HS-27A (cell line): ENCODE measurements around the gene SKIC3.
A peak's percentile ranks its signal among the peaks of the same experiment; 100 is the strongest.

Experiments
- DNase-seq: peaks from one replicate; pipeline ENCODE4 v3.0.0-alpha.2; 2012; ENCODE audit warnings: low read depth, missing footprints

SKIC3 gene

DNA sequence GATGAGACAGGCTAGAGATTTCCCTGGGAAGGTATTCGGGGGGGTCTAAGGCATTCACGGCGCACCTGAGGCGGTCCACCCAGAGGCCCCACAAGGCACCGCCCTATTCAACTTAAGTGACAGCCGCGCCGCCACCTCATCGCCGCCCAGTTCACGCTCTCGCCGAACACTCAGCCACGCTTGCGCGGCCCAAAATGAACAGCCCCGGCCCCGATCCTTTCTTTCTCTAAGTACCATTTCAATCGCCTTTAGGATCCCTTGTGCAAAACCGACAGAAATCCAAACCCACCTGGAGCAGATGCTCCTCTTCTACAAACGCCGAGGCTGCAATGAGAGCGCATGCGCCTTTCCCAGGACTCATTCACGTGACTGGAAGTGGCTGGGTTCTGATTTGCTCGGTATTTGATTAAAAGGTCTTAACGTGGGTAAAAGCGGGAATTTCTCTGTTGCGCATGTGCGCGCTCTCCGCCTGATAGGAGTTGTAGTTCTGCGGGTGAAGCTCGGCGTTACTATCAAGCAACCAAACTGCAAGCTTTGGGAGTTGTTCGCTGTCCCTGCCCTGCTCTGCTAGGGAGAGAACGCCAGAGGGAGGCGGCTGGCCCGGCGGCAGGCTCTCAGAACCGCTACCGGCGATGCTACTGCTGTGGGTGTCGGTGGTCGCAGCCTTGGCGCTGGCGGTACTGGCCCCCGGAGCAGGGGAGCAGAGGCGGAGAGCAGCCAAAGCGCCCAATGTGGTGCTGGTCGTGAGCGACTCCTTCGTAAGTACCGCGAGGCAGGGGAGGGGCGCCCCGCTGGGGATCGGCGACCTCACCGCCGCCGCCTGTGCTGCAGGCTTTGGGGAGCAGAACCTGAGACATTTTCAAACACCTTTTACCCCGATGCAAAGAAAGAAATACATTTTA lies at the start of gene SKIC3, which contains the start of gene ARSK:
Gene SKIC3 (minus strand): TSS at position 331 of the 902 bp plus-strand sequence. CDS start 7,827 bp downstream, outside the sequence.
Gene ARSK (plus strand): TSS at position 455 of the 902 bp plus-strand sequence. CDS start 178 bp downstream, at position 633.
- peak; percentile 90 for DNase-seq

DNA sequence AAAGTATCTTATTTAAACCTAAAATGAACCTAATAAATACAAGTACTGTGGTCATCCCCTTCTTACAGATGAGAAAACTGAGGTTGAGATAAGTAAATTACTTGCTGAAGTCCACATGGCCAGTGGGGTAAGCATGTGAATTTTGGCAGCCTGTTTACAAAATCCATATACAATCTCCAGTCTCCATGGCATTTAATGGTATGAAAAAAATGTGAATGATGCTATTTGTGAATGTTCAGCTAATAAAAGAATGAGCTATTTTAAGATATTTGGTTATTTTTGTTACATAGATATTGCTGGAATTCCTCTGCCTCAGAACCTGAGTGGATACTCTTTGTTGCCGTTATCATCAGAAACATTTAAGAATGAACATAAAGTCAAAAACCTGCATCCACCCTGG lies 45.8 kb upstream of the SKIC3 start:
- DNase-seq: no peak

DNA sequence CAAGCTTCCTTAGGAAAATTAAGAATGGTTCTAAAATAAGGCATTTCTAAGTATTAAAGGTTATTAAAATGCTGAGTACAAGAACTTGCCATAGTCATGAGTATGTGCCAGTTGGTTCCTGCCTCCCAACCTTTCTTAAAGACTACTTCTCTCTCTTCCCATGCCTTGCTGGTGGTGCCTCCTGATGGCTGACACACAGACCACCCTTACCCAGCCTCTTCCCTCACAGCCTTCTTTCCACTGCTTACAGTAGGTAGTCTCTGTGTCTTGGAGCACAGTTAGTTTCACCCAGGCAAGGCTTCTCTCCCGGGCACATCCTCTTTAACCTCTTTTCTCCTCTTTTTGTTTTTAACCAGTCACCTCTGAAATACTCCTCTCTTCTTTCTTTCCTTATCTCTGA lies 44.5 kb upstream of the SKIC3 start:
- DNase-seq: no peak

DNA sequence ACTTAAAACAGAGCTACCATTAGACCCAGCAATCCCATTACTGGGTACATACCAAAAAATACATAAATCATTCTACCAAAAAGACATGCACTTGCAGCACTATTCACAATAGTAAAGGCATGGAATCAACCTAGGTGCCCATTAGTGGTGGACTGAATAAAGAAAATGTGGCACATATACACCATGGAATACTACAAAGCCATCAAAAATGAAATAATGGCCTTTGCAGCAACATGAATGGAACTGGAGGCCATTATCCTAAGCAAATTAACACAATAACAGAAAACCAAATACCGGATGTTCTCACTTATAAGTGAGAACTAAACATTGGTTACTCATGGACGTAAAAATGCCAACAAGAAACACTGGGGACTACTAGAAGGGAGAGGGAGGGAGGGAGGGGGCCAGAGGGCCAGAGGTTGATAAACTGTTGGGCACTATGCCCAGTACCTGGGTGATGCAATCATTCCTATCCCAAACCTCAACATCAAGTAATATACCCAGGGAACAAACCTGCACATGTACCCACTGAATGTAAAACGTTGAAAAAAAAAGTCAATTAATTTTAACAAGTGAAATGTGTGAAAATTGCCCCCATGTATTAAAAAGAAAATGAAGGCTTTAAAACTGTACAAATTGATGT lies 40.6 kb upstream of the SKIC3 start:
- DNase-seq: no peak

DNA sequence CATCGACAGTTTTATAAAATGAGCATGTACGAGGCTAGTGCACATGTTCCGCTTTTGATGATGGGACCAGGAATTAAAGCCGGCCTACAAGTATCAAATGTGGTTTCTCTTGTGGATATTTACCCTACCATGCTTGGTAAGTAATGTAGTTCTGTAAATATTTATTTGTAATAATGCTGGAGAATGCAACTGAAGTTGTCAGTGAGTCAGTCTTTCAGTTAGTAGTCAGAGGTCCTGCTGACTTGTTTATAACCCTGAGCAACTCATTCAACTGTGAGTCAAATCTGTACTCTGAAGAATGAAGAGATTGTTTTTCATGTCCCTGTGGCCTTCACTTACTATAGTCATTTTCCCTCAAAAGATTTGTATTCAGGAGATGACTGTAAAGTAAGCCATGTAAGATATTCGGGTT lies 36.7 kb upstream of the SKIC3 start:
- peak; percentile 2 for DNase-seq

DNA sequence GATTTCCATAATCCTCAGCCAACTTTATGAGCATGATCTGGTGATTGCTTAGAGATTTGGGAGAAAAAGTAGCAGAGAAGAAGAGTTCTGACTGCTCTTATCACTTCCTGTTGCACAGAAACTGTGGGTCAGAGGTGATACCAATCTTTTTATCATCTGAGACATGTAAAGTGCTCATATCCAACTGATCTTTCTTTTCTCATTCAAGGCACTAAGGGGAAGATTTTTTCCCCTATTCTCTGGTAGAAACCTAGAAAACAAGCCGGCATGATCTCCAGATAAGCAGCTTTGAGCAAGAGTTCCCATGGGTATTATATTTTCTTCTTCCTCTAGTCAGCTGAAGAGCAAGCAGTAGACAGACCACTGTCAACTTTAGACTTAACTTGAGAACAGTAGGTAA lies 36.1 kb upstream of the SKIC3 start:
- DNase-seq: no peak

DNA sequence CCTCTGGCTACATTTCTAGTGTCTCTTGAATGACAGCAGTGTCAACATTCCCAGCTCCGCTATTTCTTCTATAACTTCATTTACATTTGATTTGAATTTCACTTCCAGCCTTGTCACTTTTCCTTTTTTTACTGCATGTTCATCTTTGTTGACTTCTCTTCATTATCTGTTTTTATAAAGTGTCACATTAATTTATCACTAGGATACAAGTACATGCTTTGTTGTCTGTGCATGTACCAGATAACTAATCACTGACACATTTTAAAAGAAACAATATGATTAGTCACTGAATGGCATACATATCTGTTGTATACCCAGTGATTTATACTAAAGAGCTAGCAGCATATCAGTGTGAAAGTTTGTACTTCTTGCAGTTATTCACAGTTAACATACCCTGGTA lies 29.2 kb upstream of the SKIC3 start:
- no peak for DNase-seq

DNA sequence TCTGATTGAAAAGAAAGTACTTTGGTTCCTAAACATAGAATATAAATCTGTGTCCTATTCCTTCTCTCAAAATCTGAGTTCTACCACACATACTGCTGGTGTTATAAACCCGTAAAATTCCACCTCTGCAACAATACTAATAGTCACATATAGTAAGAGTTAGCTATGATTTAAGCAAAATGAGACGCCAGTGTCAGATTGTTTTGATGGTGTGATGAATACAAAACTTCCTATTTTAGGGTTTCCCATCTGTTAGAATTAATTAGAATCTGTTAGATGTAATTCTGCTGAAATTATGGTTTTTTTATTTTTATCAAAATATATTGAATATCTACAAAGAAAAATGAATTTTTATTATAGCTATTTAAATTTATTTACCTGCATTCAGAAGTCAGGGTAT lies 26.8 kb upstream of the SKIC3 start:
- DNase-seq: no peak

DNA sequence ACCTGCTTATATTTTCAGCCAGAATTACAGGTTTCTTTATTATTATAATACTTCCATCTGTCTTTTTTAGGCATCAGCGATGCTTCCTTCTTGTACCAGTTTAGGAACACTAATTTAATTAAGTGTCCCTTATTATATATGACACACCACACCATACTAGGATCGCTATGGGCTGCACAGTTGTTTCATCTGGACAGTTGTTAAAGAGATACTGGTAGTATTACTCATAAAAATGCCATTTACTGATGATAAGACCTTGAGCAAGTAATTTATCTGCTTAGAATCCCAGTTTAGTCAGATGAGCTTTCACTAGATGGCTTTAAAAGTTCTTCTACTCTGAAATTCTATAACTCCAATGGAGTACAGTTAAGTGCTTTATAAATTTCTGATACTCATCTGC lies 17.2 kb upstream of the SKIC3 start:
- no peak for DNase-seq

DNA sequence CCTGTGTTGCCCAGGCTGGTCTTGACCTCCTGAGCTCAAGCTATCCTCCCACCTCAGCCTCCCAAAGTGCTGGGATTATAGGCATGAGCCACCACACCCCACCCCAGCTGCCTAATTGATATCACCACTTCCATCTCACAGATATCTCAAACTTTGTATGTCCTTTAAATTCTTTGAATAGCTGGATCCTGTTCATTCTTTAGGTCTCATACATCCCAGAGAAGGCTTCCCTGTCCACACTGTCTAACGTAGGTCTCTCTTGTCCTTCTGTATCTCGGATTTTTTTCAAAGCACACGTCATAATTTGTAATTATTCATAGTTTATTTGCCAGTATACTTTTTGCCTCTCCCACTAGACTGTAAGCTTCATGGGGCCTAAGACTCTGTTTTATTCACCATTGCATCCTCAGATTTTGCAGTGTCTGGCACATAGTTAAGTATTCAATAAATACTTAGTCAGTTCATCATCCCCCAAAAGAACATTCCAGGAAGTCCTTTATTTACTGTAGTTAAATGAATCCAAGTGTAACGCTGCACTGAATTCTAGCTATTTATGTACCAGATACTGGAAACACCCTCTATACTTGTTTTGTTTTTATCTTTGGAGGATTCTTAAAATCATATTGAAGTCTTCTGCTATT lies 10.6 kb upstream of the SKIC3 start:
- no peak for DNase-seq

DNA sequence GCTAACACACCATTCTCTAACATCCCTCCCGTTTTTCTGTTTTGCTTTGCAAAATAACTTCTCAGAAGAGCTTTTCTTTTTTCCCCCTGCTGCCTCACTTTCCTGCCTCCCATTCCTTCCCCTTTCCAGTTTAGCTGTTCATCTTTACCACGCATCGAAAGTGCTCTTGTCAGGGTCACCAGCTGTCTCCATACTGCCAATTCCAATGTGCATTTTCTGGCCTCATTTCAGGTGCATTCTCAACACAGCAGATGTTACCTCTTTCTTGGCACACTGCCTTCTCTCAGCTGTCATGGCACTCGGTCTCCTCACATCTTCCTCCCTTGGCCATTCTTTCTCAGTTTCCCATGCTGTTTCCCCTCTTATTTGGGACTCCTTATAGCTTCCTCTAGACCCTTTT lies 9.7 kb upstream of the SKIC3 start:
- DNase-seq: no peak

DNA sequence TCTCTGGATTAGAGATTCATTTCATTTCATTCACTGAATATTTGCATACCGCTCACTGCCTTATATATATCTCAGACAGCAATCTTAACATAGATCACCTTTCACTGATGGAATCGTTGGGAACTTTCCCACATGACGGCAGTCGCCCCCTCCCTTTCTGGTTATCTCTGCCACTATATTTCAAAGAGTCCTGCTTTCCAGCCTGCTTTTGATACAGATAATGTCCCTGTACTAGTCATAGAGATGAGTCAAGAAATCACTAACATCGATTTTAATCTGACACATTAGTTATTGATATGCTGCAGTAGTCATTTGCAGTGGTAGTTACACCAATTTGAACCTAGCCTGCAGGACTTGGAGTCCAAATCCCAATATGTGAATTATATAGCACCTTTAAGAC lies 8.6 kb upstream of the SKIC3 start:
- no peak for DNase-seq

DNA sequence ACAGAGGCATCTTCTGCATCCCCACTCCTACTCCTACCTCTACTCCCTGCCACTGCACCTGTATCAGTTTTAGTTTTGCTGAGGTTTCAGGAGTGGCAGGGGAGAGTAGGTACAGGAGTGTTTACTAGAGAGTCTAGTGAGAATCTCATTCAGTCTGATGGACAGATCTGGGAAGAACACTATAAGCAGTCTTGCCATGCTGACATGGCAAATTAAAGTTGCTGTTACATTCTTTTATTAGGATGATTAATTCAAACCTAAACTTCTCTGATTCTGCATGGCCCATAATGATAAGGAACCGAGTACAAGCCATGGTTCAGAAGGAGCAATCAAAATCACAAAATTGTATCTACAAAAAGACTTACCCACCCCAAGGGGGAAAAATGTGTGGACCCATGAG lies 7.5 kb upstream of the SKIC3 start:
- no peak for DNase-seq

DNA sequence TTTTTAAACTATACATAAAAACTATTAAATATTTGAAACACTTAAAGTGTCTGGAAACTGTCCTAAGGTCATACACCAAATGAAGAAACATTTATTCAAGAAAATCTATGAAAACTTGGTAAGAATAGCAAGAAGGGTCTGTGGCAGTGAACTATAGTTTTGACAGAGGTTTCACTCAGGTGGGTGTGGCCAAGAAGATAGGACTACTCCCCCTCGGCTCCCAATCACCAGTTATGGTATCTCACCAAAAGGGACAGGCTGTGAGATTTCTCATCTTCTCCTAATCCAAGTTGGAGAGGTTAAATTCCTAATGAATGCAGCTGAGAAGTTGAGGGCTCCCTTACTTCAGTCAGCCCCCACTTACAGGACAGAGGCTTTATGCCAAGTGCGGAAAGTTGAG lies 3.1 kb upstream of the SKIC3 start:
- no peak for DNase-seq

DNA sequence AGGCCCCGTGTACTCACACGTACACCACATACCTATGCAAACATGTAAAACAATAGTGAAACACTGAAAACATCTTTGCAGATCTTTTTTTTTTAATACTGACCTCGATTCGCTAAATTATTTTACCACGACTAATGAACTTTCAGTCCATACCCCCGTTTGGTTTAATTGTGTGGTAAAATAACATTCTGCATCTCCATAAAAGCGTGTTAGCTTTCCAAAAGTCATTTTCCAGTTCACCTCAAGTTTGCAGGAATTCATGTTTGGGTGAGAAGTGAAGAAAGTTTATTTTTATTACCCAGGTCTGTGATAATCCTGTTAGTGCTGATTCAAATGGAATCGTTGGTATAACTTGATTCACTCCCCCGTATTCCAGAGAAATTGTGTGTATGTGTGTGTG lies 776 bp upstream of the SKIC3 start:
- DNase-seq: no peak

DNA sequence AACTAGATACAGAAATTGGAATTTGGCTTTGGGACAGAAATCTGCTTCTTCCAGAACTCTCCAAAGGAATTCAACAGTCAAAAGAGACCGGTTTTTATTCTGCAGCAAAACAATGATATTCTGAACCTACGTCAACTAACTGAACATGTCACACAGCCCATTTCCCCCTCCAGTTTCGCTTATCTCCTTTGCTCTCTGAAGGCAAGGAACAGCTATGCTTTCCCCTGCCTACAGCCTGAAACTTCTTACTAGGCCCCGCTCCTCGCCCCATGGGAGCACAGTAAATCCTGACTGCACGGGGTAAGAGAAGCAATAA lies 488 bp downstream of the SKIC3 start:
- DNase-seq: no peak

DNA sequence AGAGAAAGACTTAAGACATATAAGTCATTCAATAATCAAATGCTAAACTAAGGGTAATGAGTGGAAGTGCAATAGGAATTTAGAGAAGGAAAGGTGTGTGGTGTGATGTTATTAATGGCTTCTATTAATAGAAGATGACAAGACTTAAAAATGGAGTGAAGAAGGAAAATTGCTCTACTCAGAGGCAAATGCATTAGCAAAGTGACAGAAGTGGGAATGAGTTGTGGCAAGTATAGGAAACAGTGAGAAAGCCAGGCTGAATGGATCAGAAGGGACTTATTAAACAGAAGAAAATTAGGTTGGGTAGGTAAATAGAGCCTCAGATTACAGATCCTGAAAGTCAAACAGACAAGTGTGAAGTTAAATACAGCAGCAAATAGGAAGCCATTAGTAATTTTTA lies 5.7 kb downstream of the SKIC3 start:
- DNase-seq: no peak

DNA sequence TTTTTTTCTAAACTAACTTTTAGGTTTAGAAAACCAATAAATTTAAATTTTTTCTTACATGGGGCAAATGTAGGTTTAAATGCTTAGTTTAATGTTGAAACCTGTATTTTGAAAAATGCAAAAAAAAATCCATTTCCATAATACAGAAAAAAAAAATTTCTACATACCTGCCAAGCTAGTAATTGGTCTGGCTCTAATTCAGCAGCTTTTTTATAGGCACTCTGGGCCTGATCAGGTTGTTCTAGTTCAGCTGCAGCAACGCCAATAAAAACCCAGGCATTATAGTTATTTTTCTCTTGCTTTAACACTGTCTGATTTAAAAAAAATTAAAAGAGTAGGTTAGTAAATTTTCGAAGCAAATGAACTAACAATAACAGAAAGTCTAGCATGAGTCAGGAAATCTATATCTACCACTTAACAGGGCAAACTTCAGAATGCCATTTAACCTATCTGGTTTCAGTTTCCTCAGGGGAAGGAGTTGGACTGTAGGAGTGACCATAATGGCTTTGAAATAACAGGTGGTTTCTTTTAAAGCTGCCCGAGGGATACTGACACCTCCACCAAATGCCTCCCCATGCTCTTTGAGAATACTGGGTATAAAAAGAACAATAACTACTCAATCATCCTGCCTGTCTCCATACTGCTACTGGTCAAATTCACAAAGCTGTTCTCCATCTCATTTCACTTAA lies 11.6 kb downstream of the SKIC3 start:
- no peak for DNase-seq

DNA sequence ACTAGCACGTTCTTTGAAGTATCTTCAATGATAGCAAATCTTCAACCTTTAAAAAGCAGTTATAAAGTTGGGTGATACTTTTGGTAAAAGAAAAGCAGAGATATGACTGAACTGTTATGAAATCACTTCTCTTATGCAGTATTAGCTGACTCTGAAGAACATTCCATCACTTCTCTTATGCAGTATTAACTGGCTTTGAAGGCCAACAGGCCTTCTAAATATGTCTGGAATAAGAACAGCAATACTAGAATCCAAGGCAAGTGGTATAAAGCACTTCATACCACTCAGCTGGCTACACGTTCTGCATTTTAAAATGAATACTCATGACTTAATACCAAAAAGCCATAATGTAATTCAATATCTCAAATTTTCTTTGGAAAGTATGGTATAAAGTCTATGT lies 17.3 kb downstream of the SKIC3 start:
- no peak for DNase-seq

DNA sequence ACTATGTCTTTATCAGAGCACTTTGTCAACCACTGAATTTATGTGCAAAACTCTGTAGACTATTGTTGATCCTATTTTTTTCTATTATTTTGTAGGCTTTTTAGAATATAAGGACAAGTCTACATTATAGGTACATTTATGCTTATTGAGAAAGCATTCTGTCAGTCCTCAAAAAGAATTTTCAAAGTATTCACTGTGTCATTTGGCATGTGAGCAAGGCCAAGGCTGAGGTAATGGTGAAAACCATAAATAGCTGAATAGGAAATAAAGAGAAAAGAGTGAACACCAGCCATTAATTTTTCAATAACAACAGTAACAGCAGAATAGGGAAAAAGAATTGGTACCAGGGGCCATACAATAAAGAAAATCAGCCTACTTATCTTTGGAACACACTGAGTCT lies 21.0 kb downstream of the SKIC3 start:
- no peak for DNase-seq

DNA sequence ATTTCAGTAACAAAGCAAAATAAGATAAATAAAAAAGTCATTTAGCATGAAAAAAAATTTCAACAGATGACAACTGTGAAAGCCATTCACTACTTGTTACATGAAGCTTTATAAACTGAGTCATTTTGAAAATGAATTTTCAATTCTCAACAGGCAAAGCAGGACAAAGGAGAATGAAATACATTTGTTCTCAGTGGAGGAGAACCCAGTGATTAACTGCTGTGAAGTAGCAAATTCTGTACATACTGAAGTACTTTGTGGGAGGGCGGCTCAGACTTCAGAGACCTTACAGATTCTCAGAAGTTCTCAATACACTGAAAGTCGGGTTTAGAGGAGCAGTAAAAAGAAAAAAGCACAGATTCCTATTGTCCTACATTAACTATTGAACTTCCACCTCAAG lies 21.7 kb downstream of the SKIC3 start:
- DNase-seq: no peak

DNA sequence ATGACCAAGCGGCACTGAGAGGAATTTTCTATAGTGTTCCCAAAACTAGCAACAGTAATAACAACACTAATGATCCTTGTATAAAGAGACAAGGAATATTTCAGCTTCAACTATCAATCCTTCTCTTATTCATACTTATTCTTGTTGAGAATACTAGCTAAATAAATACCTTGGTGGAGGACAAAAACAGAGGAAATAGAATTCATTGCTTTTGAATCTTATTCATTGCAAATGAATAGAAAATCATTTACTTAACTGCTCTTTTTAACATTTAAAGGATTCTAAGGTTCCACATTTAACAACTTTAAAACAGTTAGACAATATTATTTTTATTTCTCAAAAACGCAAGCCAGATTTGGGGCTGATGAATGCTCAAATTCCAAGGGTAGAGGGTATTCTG lies 22.4 kb downstream of the SKIC3 start:
- no peak for DNase-seq

DNA sequence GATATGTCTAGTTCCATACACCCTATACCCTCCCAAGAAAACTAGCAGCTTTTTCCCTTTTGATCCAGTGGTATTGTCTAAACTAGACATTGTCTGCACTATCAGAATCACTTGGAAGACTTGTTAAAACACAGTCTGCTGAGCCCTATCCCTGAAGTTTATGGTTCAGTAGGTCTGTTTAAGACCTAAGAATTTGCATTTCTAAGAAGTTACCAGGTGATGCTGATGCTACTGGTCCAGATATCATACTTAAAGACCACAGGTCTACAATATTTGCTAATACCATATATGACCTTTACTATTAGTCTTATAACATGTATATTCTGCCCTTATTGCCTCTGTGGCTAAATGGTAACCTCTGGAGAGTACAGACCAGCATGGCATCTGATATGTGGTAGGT lies 23.3 kb downstream of the SKIC3 start:
- no peak for DNase-seq
